ENCODE data around the gene NCAM2. TPM values are rescaled to one million over a fixed set of nuclear protein-coding genes. Genes with fewer than 3 reads are reported as not detected.

Gene NCAM2
- polyA plus RNA-seq, 3 donors: not detected

- no peaks in the 10 kb centered on the region for H4K20me1 ChIP-seq (ENCODE audit: insufficient read depth, low read length)
- 100% methylated on average over 1 of the region's 4 CpGs for WGBS (ENCODE audit: insufficient coverage)
- H3K27me3 ChIP-seq (ENCODE audit: control insufficient read depth in 2 of 2, insufficient read depth in 2 of 2, low read length in 2 of 2): no peaks in the 10 kb centered on the region
- H3K36me3 ChIP-seq (replicated peaks in 1 of 2; ENCODE audit: control insufficient read depth in 1 of 2, insufficient read depth in 2 of 2, low read length in 2 of 2): no peaks in the 10 kb centered on the region
- H3K4me1 ChIP-seq (ENCODE audit: control insufficient read depth in 1 of 2, insufficient read depth in 2 of 2, low read length in 2 of 2): no peaks in the 10 kb centered on the region
- Mint-ChIP-seq H3K27me3 (ENCODE audit: low read depth in 3 of 3) (peaks cover 0 to 4% (median 2%) of the 10 kb centered on the region in 3 donors), H3K4me3 (no peak overlapping the region), H3K27ac (no peak overlapping the region), H3K36me3 (no peaks in the 10 kb centered on the region), H3K4me1 (no peaks in the 10 kb centered on the region), H3K9me3 (peaks cover 0 to 5% (median 3%) of the 10 kb centered on the region in 7 donors)
- H3K4me2 ChIP-seq (replicated peaks; ENCODE audit: extremely low read depth, low read length, poor library complexity, severe bottlenecking): no peak overlapping the region
- H3K27ac ChIP-seq (ENCODE audit: low read depth in 1 of 2, low read length in 2 of 2): no peak overlapping the region
- no peak for TF ChIP-seq CTCF (IDR thresholded peaks at IDR 0.05)
- DNase-seq: no peak
- no peak overlapping the region for H2AFZ ChIP-seq (ENCODE audit: insufficient read depth, low read depth, low read length, poor library complexity, severe bottlenecking)
- no peaks in the 10 kb centered on the region for H3K79me2 ChIP-seq (ENCODE audit: insufficient read depth, low read length)
- intact Hi-C loops (cut with micrococcal nuclease): no loop called here
- H3K4me3 ChIP-seq (replicated peaks in 1 of 3; ENCODE audit: low read depth in 2 of 3, low read length in 3 of 3): no peak overlapping the region
- peaks cover 5 to 7% of the 10 kb centered on the region in 2 donors for H3K9me3 ChIP-seq (replicated peaks in 1 of 2; ENCODE audit: control insufficient read depth in 1 of 2, insufficient read depth in 1 of 2, low read length in 2 of 2)
- H3K9ac ChIP-seq (ENCODE audit: insufficient read depth, low read length, poor library complexity, severe bottlenecking): no peak overlapping the region
These were observed 149.2 kb downstream of the NCAM2 start for GRCh38 chr21:21147374-21147745.

GRCh38 chr21:21148009-21148408 lies 149.8 kb downstream of the NCAM2 start:
- TF ChIP-seq CTCF (IDR thresholded peaks at IDR 0.05): no peak
- Histone ChIP-seq H3K9ac (ENCODE audit: insufficient read depth, low read length, poor library complexity, severe bottlenecking) (no peak overlapping the region), H3K27ac (ENCODE audit: low read depth in 1 of 2, low read length in 2 of 2) (no peak overlapping the region), H3K4me1 (ENCODE audit: control insufficient read depth in 1 of 2, insufficient read depth in 2 of 2, low read length in 2 of 2) (no peaks in the 10 kb centered on the region), H3K9me3 (replicated peaks in 1 of 2; ENCODE audit: control insufficient read depth in 1 of 2, insufficient read depth in 1 of 2, low read length in 2 of 2) (peaks cover 5% of the 10 kb centered on the region in 2 donors), H3K79me2 (ENCODE audit: insufficient read depth, low read length) (no peaks in the 10 kb centered on the region), H3K27me3 (ENCODE audit: control insufficient read depth in 2 of 2, insufficient read depth in 2 of 2, low read length in 2 of 2) (no peaks in the 10 kb centered on the region), H3K36me3 (replicated peaks in 1 of 2; ENCODE audit: control insufficient read depth in 1 of 2, insufficient read depth in 2 of 2, low read length in 2 of 2) (no peaks in the 10 kb centered on the region), H4K20me1 (ENCODE audit: insufficient read depth, low read length) (no peaks in the 10 kb centered on the region), H3K4me3 (replicated peaks in 1 of 3; ENCODE audit: low read depth in 2 of 3, low read length in 3 of 3) (no peak overlapping the region), H2AFZ (ENCODE audit: insufficient read depth, low read depth, low read length, poor library complexity, severe bottlenecking) (no peak overlapping the region), H3K4me2 (replicated peaks; ENCODE audit: extremely low read depth, low read length, poor library complexity, severe bottlenecking) (no peak overlapping the region)
- no peak overlapping the region for H3K27ac Mint-ChIP-seq
- peaks cover 0 to 5% (median 3%) of the 10 kb centered on the region in 7 donors for H3K9me3 Mint-ChIP-seq
- H3K4me3 Mint-ChIP-seq: no peak overlapping the region
- no peaks in the 10 kb centered on the region for H3K36me3 Mint-ChIP-seq
- intact Hi-C loops (cut with micrococcal nuclease): no loop called here
- no peaks in the 10 kb centered on the region for H3K4me1 Mint-ChIP-seq
- no peak for DNase-seq
- H3K27me3 Mint-ChIP-seq (ENCODE audit: low read depth in 3 of 3): peaks cover 0 to 4% (median 2%) of the 10 kb centered on the region in 3 donors

Data from CD14-positive monocyte (primary cell).